Testis (tissue), 3 donors: ENCODE results near the gene TBL1X. TPM values are rescaled to one million over a fixed set of nuclear protein-coding genes. Genes with fewer than 3 reads are reported as not detected.
"Not testable (repeated sequence)": the region's sequence is repeated elsewhere in the genome, so short reads cannot be mapped to it uniquely, and the experiment has no call there.

Experiments used
- DNase-seq: peaks from one replicate; pipeline ENCODE4 v3.0.0-alpha.2; 2019
- H3K27ac ChIP-seq, 2 donors: fragments of 200-600 bp; sonication (generic); one replicate each; pipeline ENCODE4 v1.5.1; 2019
- H3K27me3 ChIP-seq: fragments of 200-600 bp; sonication (generic); one replicate; pipeline ENCODE4 v1.5.1; 2019
- H3K36me3 ChIP-seq: fragments of 200-600 bp; sonication (generic); one replicate; pipeline ENCODE4 v1.5.1; 2017; ENCODE audit warnings: low read depth; ENCODE audit errors: missing control alignments
- H3K4me1 ChIP-seq: fragments of 200-600 bp; sonication (generic); one replicate; pipeline ENCODE4 v1.5.1; 2019
- H3K4me3 ChIP-seq, 2 donors: fragments of 200-600 bp; sonication (generic); one replicate each; pipeline ENCODE4 v1.5.1; 2017 to 2019
- H3K9me3 ChIP-seq: fragments of 200-600 bp; sonication (generic); one replicate; pipeline ENCODE4 v1.5.1; 2017
- POLR2A ChIP-seq: fragments of 450-650 bp; IDR thresholded peaks from one replicate; pipeline ENCODE4 v1.6.1; 2017; ENCODE audit warnings: antibody characterized with exemption, mild to moderate bottlenecking, moderate library complexity
- WGBS, 2 donors: methylation state at CpG; one replicate each; pipeline ENCODE4 v1.1.5; 2018; 5-methylcytosine and 5-hydroxymethylcytosine counted together
- intact Hi-C: fragments of 100-400 bp; cut with DNase I; formaldehyde crosslinking; loops from one replicate; pipeline ENCODE4 v1.15.1; 2023; ENCODE audit warnings: low total_unique reads
- polyA plus RNA-seq: library from polyadenylated mRNA; stranded (reverse); fragments of 350-450 nt; fragmentation: Illumina TruSeq; extraction: RNeasy Lipid Tissue Mini Kit (QIAGEN cat#74804); gene quantifications from one replicate; pipeline ENCODE4 v1.2.3, GENCODE V29; 2014; ENCODE audit warnings: low read depth, low replicate concordance; ENCODE audit not compliant: insufficient read depth
- total RNA-seq, 2 donors: library from RNA; depleted of rRNA; stranded (reverse); fragments of >200 nt; gene quantifications; one replicate each; pipeline ENCODE4 v1.2.3, GENCODE V29; 2016
- TF ChIP-seq, protein P1 (sequence below), 3 experiments: fragments of 450-650 bp in 2 of 3; fragments of 200-600 bp in 1 of 3; sonication (generic) in 1 of 3; IDR thresholded peaks; one replicate each; pipeline ENCODE4 v1.5.1; 2016 to 2019; ENCODE audit warnings: antibody characterized with exemption in 3 of 3, mild to moderate bottlenecking in 2 of 3, moderate library complexity in 1 of 3

TBL1X gene
- total and polyA plus RNA-seq, 3 donors from 2014 or later, result 24.0 to 69.2 (median 48.1) TPM

DNA sequence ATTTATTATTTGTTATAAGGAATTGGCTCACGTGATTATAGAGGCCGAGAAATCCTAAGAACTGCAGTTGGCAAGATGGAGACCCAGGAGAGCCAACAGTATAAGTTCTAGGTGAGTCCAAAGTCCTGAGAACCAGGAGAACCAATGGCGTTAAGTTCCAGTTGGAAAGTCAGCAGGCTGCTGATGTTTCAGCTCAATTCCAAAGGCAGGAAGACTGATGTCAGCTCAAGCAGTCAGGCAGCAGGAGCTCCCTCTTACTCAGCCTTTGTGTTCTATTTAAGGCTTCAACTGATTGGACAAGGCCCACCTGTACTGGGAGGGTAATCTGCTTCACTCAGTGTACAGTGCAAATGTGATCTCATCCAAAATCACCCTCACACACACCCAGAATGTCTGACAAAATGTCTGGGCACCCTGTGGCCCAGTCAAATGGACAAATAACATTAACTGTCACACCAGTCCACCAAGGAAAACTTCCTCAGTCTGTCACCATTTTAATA, 30.8 kb upstream of the TBL1X start:
- DNase-seq, result no peak
- Histone ChIP-seq H3K27ac (no peak overlapping the region), H3K36me3 (no peaks in the 10 kb centered on the region), H3K4me3 (no peak overlapping the region), H3K4me1 (no peaks in the 10 kb centered on the region), H3K27me3 (no peaks in the 10 kb centered on the region), H3K9me3 (no peaks in the 10 kb centered on the region)
- TF ChIP-seq, protein P1, sequence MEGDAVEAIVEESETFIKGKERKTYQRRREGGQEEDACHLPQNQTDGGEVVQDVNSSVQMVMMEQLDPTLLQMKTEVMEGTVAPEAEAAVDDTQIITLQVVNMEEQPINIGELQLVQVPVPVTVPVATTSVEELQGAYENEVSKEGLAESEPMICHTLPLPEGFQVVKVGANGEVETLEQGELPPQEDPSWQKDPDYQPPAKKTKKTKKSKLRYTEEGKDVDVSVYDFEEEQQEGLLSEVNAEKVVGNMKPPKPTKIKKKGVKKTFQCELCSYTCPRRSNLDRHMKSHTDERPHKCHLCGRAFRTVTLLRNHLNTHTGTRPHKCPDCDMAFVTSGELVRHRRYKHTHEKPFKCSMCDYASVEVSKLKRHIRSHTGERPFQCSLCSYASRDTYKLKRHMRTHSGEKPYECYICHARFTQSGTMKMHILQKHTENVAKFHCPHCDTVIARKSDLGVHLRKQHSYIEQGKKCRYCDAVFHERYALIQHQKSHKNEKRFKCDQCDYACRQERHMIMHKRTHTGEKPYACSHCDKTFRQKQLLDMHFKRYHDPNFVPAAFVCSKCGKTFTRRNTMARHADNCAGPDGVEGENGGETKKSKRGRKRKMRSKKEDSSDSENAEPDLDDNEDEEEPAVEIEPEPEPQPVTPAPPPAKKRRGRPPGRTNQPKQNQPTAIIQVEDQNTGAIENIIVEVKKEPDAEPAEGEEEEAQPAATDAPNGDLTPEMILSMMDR (IDR thresholded peaks at IDR 0.05), result no peak
- TF ChIP-seq POLR2A, result no peak
- intact Hi-C loops, result no loop called here
- WGBS, 2 donors, result 66 to 84% methylated on average over 3 of the region's 3 CpGs

DNA sequence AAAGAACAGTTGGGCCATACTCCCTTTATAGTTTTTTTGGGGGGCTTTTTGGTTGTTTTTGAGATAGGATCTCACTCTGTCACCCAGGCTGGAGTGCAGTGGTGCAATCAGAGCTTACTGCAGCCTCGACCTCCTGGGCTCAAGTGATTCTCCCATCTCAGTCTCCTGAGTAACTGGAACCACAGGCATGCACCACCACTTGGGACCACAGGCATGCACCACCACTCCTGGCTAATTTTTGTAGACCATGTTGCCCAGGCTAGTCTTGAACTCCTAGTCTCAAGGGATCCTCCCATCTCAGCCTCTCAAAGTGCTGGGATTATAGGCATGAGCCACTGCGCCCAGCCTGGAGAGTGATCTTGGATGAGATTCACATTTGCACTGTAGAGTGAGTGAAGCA, 29.8 kb upstream of the TBL1X start:
- WGBS, 2 donors, result 100% methylated on average over 2 of the region's 2 CpGs; no CpG with 5 or more reads in 1 of the 2 donors
- H3K36me3 ChIP-seq, H3K4me3 ChIP-seq, H3K9me3 ChIP-seq, H3K27ac ChIP-seq, H3K27me3 ChIP-seq, DNase-seq, H3K4me1 ChIP-seq, intact Hi-C loops: not testable (repeated sequence)

DNA sequence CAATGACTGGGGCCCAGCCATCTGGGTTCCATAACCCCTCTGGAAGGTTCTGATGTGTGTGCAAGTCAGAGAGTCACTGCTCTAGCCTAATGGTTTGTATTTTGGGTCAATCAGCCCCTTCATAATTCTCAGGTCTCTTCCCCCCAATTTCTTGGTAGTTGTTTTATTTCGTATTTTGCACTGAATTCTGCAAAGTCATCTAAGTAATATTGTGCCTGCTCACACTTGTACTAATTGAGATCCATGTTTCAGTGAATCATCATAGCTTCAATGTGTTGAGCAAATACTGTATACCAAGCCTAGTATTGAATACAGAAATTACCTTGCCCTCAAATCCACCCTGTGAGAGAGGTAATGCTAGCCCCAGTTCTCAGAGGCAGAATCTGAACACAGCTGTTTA, 28.0 kb upstream of the TBL1X start:
- WGBS, 2 donors, result 80 to 93% methylated on average over 1 of the region's 1 CpG
- intact Hi-C loops, result no loop called here
- H3K4me3 ChIP-seq, result no peak overlapping the region
- H3K9me3 ChIP-seq, result no peaks in the 10 kb centered on the region
- no peak for DNase-seq
- H3K4me1 ChIP-seq, result no peaks in the 10 kb centered on the region
- no peaks in the 10 kb centered on the region for H3K36me3 ChIP-seq
- H3K27ac ChIP-seq, result no peak overlapping the region
- H3K27me3 ChIP-seq, result no peaks in the 10 kb centered on the region
- TF ChIP-seq POLR2A, result no peak
- TF ChIP-seq, protein P1 (IDR thresholded peaks at IDR 0.05), result no peak

DNA sequence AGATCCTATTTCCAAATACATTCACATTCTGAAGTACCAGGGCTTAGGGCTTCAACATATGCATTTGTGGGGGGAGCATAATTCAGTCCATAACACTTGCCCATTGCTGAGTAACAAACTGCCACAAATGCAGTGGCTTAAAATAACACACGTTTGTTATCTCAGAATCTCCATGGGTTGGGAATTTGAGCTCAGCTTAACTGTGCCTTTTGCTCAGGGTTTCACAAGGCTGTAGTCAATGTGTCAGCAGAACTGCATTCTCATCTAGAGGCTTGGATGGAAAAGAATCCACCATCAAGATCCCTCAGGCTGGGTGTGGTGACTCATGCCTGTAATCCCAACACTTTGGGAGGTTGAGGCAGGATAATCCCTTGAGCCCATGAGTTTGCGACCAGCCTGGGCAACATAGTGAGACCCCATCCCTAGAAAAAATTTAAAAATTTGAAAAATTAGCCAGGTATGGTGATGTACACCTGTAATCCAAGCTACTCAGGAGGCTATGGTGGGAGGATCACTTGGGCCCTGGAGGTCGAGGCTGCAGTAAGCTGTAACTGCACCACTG, 25.8 kb upstream of the TBL1X start:
- TF ChIP-seq, protein P1 (IDR thresholded peaks at IDR 0.05), result no peak
- TF ChIP-seq POLR2A, result no peak
- Histone ChIP-seq H3K4me1 (no peaks in the 10 kb centered on the region), H3K9me3 (no peaks in the 10 kb centered on the region), H3K36me3 (no peaks in the 10 kb centered on the region), H3K27ac (no peak overlapping the region), H3K27me3 (no peaks in the 10 kb centered on the region), H3K4me3 (no peak overlapping the region)
- intact Hi-C loops, result no loop called here
- DNase-seq, result no peak
- 90 to 95% methylated on average over 2 to 3 of the region's 3 CpGs for WGBS, 2 donors

DNA sequence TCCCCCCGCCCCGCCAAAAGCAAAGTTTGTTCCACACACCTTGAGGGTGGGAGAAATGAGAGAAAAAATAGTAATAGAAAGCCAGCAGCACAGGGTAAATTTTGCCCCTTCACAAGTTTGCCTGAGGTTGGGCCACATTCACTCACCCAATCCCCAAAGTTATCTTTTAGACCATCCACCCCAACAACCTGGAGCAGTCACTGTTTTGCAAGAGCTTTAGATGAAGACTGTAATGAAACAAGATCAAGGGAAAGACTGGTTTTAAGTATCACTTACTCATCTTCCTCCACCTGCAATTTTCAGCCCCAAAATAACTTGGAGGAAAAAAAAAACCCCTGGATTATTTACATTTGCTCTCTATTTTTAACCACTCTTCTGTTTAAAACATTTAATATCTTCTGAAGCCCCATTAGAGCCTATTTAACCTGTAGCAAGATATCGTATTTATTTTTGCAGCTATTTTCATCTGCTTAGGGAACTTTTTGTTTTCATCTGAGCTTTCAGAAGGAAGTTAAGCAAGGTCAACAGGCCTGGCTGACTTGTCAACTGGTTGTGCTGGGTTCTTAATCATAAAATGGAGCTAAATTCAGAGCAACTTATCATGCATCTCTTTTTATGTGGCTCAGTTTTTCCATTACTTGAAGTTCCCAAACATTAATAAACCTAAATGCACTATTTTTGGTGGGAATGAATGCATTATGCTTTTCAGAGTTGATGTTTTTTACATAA, 24.6 kb upstream of the TBL1X start:
- no peak overlapping the region for H3K4me3 ChIP-seq
- WGBS, 2 donors, result 68 to 72% methylated on average over 3 of the region's 3 CpGs
- no peak for TF ChIP-seq POLR2A
- TF ChIP-seq, protein P1 (IDR thresholded peaks at IDR 0.05), result no peak
- DNase-seq, result no peak
- H3K27ac ChIP-seq, result no peak overlapping the region
- H3K27me3 ChIP-seq, result no peaks in the 10 kb centered on the region
- H3K4me1 ChIP-seq, result no peaks in the 10 kb centered on the region
- intact Hi-C loops, result no loop called here
- H3K36me3 ChIP-seq, result no peaks in the 10 kb centered on the region
- no peaks in the 10 kb centered on the region for H3K9me3 ChIP-seq
